Measurements from ENCODE around the gene PIP.

DNA sequence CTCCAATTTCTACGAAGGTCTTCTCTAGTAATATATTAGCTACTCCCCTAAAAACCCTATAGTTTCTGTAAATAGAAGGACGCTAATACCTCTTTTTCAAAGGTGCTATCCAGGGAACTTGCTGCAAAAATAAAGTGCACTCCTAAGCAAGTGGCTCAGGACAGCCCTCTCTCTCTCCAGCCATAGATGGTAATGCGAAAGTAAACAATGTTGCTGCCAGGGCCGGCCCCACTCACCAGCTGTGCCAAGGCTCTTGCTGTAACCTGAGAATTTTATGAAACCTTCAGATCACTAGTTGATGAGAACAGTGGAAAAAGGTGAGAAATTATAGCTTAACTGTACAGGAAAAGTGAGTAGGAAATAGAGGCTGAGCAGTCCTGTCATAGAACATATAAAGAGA, 40.5 kb downstream of the PIP start:
- no peak; the same call in 1 of the 2 replicates for TF ChIP-seq CTCF (IDR thresholded peaks at IDR 0.05)
- no peak for TF ChIP-seq ZFX (IDR thresholded peaks at IDR 0.05; ENCODE audit: borderline replicate concordance)
